Stimulated activated CD4-positive, alpha-beta T cell treated with anti-CD3 and anti-CD28 coated beads, Interleukin-4, amount 100 ng/mL, for 24 hours (primary cell): ENCODE measurements around the gene GABRG3.
"Not testable (repeated sequence)": the region's sequence is repeated elsewhere in the genome, so short reads cannot be mapped to it uniquely, and the experiment has no call there.

Experiments used
- DNase-seq: peaks from one replicate; pipeline ENCODE4 v3.0.0-alpha.2; 2020

Gene GABRG3

DNA sequence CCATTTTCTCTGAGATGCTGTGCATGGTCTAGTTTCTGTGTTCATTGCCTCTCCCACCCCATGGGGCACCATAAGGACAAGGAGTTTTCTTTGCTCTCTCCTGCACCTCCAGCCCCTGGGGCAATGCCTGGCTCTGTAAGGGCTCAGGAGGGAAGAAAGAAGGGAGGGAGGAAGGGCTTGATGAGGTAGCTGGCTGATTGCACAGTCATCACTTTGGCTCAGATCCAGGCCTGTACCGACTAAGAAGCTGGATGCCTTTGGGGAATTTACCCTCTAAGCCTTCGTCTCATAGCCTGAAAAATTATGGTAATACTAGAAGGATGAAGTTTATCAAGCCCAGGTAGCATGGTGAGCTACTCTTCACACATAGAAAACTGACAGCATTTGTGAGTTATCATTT is 382.9 kb downstream of the GABRG3 start:
- DNase-seq: no peak

GRCh38 chr15:27358751-27359434 is 387.9 kb downstream of the GABRG3 start:
- DNase-seq: no peak

DNA sequence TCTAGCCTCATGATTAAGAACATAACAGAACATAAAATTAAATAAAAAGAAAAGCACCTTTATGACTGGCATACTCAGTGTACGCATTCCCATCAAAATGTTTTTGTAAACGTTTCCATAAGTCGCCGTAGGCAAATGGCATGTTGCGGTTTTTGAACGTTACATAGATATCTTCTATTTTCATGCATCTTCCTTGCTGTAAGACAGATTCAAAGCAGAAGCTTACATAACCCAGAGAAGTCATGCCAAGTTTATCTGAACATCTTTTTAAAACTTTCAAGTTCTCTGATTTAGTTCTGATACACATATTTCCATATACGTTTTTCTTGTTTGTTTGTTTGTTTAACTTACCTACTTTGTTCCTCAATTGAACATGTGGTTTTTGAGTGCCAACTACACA is 388.6 kb downstream of the GABRG3 start:
- DNase-seq: no peak

DNA sequence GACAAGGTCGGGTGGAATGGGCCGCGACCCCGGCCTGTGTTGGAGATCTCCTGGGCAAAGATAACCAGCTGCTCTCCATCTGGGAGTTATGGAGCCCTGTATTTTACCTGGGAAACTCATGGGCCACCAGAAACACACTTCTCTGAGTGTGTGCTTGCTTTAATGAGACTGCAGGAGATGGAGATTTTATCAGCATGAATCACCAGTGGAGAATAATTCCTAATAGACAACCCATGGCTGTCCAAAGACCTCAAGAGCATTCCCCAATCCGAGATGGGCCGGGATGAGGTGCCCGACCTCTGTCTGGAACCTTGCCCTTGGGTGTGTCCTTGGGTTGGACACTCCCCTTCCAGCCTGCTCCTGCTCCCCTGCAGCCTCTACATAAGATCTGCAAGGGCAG is 389.3 kb downstream of the GABRG3 start:
- DNase-seq: no peak

DNA sequence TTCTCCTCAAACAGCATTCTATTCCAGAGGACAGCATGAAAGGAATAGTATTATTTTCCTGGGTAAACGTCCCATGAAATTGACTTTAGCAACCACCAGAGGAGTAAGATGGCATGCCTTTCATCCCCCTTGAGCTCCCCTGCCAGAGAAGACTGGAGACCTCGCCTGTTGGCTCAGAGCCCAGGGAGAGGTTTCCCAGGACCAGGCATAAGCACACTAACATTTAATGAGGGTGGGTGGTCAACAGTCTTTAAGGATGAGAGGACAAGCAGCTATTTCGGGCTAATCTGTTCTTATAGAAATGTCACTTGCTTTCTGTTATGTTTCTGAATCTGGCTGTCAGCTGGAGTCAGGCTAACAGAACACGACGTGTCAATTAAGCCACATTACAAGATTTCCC is 390.5 kb downstream of the GABRG3 start:
- no peak for DNase-seq

DNA sequence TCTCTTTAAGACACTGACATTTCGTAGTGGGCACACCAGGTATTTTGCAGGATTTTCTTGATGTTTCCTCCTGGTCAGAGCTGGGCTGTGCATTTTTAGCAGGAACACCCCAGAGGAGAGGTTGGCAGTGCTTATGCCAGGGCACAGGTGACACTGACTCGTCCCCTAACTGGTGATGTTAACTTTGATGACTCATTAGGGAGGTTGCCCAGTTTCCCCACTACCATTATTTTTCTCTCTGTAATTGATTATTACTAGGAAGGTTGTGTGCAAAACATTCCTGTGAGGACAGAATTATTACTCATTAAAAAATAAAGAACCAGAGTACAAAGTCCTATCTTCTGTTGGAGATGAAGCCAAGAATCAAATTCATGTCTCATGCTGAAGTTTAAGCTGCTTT is 394.5 kb downstream of the GABRG3 start:
- no peak for DNase-seq

DNA sequence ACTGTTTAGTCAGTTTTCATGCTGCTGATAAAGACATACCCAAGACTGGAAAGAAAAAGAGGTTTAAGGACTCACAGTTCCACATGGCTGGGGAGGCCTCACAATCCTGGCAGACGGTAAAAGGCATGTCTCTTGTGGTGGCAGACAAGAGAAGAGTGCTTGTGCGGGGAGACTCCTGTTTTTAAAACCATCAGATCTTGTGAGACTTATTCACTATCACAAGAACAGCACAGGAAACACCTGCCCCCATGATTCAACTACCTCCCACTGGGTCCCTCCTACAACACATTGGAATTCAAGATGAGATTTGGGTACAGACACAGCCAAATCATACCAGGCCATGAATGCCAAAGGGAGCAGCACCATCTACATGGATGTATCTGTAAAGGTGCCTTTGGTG is 406.4 kb downstream of the GABRG3 start:
- DNase-seq: not testable (repeated sequence)

GRCh38 chr15:27382361-27383025 is 411.5 kb downstream of the GABRG3 start:
- no peak for DNase-seq

DNA sequence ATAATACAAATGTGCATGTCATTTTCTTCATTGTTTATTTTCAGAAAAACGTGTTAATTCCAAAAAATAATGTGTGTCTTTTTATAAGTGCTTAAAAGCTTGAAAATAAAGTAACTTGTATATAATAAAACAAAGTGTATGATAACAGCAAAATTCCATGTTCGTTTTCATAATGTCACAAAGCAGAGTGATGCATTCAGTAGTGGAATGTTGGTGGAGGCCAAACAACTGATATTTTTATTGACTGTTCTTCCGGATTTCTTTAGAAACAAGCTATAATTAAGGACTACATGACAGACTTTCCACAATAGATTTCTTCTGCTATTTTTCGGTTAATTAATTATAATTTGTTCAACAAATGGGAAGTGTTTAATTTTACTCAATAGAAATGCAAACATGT is 412.7 kb downstream of the GABRG3 start:
- DNase-seq: no peak

- no peak for DNase-seq
These were observed 421.2 kb downstream of the GABRG3 start for GRCh38 chr15:27392163-27392562.

DNA sequence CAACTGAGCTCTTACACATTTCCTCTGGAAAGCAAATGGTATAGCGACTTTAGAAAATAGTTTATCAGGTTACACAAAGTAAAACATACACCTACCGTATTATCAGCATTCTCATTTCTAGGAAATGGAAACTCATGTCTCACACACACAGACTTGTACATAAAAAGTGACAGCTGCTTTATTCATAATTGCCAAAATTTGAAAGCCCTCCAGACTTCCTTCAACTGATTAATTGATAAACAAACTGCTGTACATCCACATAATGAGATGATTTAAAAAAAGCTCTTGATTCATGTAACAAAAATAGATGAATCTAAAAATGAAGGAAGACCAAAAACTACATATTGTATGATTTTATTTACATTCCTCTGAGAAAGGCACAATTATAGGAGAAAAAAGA is 425.5 kb downstream of the GABRG3 start:
- DNase-seq: no peak

- no peak for DNase-seq
These were observed 426.0 kb downstream of the GABRG3 start for GRCh38 chr15:27396996-27397395.

GRCh38 chr15:27398631-27399161 is 427.7 kb downstream of the GABRG3 start:
- no peak for DNase-seq

GRCh38 chr15:27399241-27399640 is 428.3 kb downstream of the GABRG3 start:
- no peak for DNase-seq

DNA sequence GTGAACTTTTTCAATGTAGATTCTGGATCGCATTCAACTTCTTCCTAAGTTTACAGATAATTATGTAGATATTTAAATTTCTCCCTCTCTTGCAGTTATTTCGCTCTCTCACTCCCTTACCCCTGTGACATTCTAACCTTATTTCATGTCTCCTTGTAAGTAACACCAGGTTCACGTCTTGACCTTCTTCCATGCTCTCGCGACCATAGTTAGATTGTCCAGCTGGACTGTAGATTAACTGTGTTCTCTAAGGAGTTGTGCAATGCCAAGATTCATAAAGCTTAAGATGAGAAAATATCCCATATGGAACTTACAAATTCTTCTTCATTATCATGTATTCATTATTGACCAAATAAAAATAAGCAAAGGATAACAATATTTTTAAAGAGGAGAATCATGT is 430.5 kb downstream of the GABRG3 start:
- DNase-seq: no peak

DNA sequence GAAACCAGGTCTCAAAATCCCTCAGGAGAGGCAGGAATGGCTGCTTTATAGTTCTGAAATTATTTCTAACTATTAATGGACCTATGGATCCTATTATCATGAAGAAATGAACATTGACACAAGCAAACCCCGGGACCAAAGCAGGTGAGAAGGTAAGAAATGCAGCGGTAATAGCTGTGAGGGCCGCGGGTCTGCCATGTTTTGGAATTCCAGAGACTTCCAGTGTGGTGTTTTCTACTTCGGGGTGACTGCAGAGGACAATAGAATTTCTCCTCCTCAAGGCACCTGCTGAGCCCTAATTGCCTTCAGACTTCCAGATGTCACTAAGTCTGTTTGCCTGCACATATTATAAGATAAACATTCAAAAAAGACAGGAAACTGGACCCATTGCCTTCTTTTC is 437.4 kb downstream of the GABRG3 start:
- no peak for DNase-seq

- no peak for DNase-seq
These were observed 440.1 kb downstream of the GABRG3 start for GRCh38 chr15:27410996-27411605.

DNA sequence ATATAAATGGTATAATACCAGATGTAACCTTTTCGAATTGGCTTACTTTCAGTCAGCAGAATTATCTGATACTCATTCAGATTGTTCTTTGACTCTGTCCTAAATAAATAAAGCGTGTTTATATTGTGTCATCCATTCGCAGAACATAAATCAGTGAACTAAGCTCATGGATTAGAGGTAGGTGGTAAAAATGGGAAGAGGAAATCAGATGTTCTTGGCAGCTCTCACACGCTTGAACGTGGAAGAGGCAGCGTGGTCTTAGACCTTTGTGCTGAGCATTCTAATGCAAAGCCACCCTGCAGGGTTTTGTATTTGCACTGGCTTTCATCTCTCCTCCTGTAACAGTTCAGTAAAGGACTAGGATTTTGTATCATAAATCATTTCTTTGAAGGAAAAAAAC is 441.4 kb downstream of the GABRG3 start:
- no peak for DNase-seq

DNA sequence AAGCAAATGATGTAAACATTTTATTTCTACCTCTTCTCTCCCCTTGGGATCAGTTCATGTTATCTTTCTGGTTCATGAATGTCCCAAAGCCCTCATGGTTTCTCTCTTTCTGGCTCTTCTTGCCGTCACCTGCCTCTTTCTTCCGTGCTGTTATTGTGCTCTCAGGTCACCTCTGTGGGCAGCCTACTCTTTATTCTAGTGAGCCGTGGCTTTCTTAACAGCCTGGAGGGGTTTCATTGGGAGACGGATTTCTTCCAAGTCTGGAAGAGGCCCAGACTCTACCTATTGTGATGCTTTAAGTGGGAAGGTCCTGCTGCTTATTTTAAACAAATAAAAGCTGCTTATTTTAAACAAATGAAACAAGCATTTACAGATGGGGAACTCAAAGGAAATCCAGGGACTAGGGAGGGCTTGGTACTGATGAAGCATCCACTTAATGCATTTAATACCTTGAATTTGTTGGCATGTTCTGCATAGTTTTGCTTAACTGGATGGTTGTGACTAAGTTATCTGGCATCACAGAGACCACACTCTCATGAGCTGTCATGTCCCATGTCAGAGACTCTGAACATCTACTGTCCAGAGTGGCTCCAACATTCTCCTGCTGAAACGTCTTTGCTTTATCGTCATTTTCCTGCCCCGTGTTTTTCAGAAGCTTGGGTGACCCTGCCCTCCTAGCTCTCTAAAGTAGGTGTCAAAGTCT is 443.3 kb downstream of the GABRG3 start:
- DNase-seq: no peak

DNA sequence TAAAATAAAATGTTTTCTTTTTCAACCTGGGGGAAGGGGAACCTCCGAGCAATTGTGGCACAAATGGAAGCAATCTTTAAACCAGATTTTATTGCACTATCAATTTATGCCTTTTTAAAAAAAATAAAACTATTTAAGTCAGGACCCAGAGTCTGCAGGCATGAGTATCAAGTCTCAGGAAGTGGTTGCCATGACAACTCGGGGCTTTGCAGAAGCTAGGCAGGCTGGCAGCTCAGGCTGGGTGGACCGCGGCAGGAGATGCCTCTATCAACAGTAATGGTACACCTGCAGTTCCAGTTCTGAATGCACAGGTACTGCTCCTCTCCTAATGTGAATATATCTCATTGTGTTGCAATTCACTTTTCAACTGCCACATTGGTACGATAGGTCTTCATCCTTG is 447.7 kb downstream of the GABRG3 start:
- DNase-seq: no peak

- DNase-seq: no peak
These were observed 452.0 kb downstream of the GABRG3 start for GRCh38 chr15:27422997-27423396.

GRCh38 chr15:27426805-27427204 is 455.8 kb downstream of the GABRG3 start:
- no peak for DNase-seq

DNA sequence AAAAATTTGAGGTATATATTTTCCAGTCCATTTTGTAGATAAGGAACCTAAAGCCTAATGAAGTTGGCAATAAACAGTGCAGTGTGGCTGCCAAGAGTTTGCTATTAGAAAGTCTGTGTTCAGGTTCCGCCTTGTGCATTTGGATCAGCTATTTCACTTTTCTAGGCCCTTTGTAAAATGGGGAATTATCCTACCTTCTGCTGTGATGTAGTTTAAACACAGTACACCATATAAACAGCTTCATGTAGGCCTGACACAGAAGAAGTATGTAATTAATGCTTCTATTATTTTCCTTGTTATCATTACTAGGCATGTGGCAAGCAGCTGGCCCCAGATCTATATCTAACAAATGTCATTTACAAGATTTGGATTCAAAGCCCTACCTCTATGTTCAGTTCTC is 456.3 kb downstream of the GABRG3 start:
- no peak for DNase-seq

DNA sequence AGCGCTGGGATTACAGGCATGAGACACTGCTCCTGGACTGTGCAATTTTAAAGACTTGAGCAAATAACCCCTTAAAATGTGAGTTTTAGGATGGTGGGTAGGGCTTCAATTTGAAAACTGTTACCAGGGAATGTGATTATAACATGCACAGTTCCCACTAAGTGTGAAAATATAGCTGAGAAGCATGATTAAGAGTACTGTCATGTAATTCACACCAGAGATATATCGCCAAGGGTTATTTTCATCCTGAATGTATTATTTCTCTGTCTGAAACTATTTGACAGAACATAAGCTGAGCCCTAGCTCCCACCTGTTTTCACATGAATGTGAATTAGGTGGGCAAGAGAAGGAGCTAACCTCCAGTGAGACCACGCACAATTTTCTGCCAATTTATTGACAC is 457.2 kb downstream of the GABRG3 start:
- DNase-seq: no peak
